WTC11 (cell line): ENCODE data around the gene TM9SF1. TPM values are rescaled to one million over a fixed set of nuclear protein-coding genes. Genes with fewer than 3 reads are reported as not detected.

Source experiments
- ATAC-seq: fragments of 200-7000 bp; cut with Tn5 transposase; 2 replicates; pipeline ENCODE4 v1.10.0; 2021; ENCODE audit warnings: mild to moderate bottlenecking, moderate library complexity
- CTCF ChIA-PET: fragments of 300-600 bp; sonication (Branson Sonifier 250); formaldehyde crosslinking; loops from one replicate; lab custom pipeline; 2021; ENCODE audit warnings: antibody characterized with exemption; lab: Charles Lee
- POLR2A ChIA-PET: fragments of 350-600 bp; sonication (Branson Sonifier 250); formaldehyde crosslinking; loops from one replicate; lab custom pipeline; 2021; ENCODE audit warnings: antibody characterized with exemption; lab: Charles Lee
- DNase-seq: peaks from one replicate; pipeline ENCODE4 v3.0.0; 2021; ENCODE audit warnings: low spot score
- H3K27ac Mint-ChIP-seq: 2 replicates; pipeline ENCODE4 v1.8.0; 2021; ENCODE audit warnings: mixed read lengths
- H3K27me3 Mint-ChIP-seq: 2 replicates; pipeline ENCODE4 v1.8.0; 2021; ENCODE audit warnings: low read depth, mild to moderate bottlenecking, moderate library complexity, mixed read lengths
- H3K36me3 Mint-ChIP-seq: 2 replicates; pipeline ENCODE4 v1.8.0; 2021; ENCODE audit warnings: mixed read lengths
- H3K4me1 Mint-ChIP-seq: 2 replicates; pipeline ENCODE4 v1.8.0; 2022; ENCODE audit warnings: mixed read lengths
- H3K4me3 Mint-ChIP-seq: 2 replicates; pipeline ENCODE4 v1.8.0; 2021; ENCODE audit warnings: mild to moderate bottlenecking, moderate library complexity, mixed read lengths
- H3K9me3 Mint-ChIP-seq: 2 replicates; pipeline ENCODE4 v1.8.0; 2021; ENCODE audit warnings: mixed read lengths
- CREB1 ChIP-seq: sonication (generic); formaldehyde crosslinking; IDR thresholded peaks from 2 replicates; pipeline ENCODE4 v1.8.0; 2023; ENCODE audit warnings: mild to moderate bottlenecking, missing genetic modification reagents
- ETV6 ChIP-seq: sonication (generic); formaldehyde crosslinking; IDR thresholded peaks from 2 replicates; pipeline ENCODE4 v1.8.1; 2022; ENCODE audit warnings: mild to moderate bottlenecking, missing genetic modification reagents
- FOXJ3 ChIP-seq: sonication (generic); formaldehyde crosslinking; IDR thresholded peaks from 2 replicates; pipeline ENCODE4 v1.9.0; 2021; ENCODE audit warnings: missing genetic modification reagents, mild to moderate bottlenecking, borderline replicate concordance
- FOXK1 ChIP-seq: sonication (generic); formaldehyde crosslinking; IDR thresholded peaks from 2 replicates; pipeline ENCODE4 v1.8.0; 2022; ENCODE audit warnings: mild to moderate bottlenecking, moderate library complexity, missing genetic modification reagents
- HMGA2 ChIP-seq: fragments of 250-450 bp; sonication (Bioruptor Pico); IDR thresholded peaks from 2 replicates; pipeline ENCODE4 v1.4.0; 2021; ENCODE audit warnings: mild to moderate bottlenecking, moderate library complexity
- KAT7 ChIP-seq: sonication (generic); formaldehyde crosslinking; IDR thresholded peaks from 2 replicates; pipeline ENCODE4 v1.8.1; 2023; ENCODE audit warnings: missing genetic modification reagents, mild to moderate bottlenecking, borderline replicate concordance
- MXD4 ChIP-seq: fragments of 250-450 bp; sonication (Bioruptor Pico); IDR thresholded peaks from 2 replicates; pipeline ENCODE4 v1.8.0; 2021; ENCODE audit warnings: mild to moderate bottlenecking, moderate library complexity, borderline replicate concordance
- NR1H2 ChIP-seq: sonication (generic); formaldehyde crosslinking; IDR thresholded peaks from 2 replicates; pipeline ENCODE4 v1.9.0; 2021; ENCODE audit warnings: mild to moderate bottlenecking, moderate library complexity, missing genetic modification reagents
- NR2C2 ChIP-seq: sonication (generic); formaldehyde crosslinking; IDR thresholded peaks from 2 replicates; pipeline ENCODE4 v1.8.0; 2022; ENCODE audit warnings: mild to moderate bottlenecking, missing genetic modification reagents
- OVOL2 ChIP-seq: fragments of 250-450 bp; sonication (Bioruptor Pico); IDR thresholded peaks from 2 replicates; pipeline ENCODE4 v1.9.0; 2021; ENCODE audit warnings: mild to moderate bottlenecking, borderline replicate concordance
- TEAD4 ChIP-seq: sonication (generic); formaldehyde crosslinking; IDR thresholded peaks from 2 replicates; pipeline ENCODE4 v1.8.0; 2022; ENCODE audit warnings: mild to moderate bottlenecking, missing genetic modification reagents
- total RNA-seq: library from RNA; stranded (reverse); gene quantifications from 3 replicates; pipeline ENCODE4 v1.2.3, GENCODE V29; 2021
- TF ChIP-seq, protein P1 (sequence below): sonication (generic); formaldehyde crosslinking; IDR thresholded peaks from 2 replicates; pipeline ENCODE4 v1.8.1; 2023; ENCODE audit warnings: mild to moderate bottlenecking, missing genetic modification reagents, moderate library complexity
- TF ChIP-seq, protein P2 (sequence below): sonication (generic); formaldehyde crosslinking; IDR thresholded peaks from 2 replicates; pipeline ENCODE4 v1.8.1; 2023; ENCODE audit warnings: mild to moderate bottlenecking, moderate library complexity, missing genetic modification reagents
- TF ChIP-seq, protein P3 (sequence below): sonication (generic); formaldehyde crosslinking; IDR thresholded peaks from 2 replicates; pipeline ENCODE4 v1.8.1; 2023; ENCODE audit warnings: mild to moderate bottlenecking, missing genetic modification reagents, borderline replicate concordance
- TF ChIP-seq, protein P4 (sequence below): sonication (generic); formaldehyde crosslinking; IDR thresholded peaks from 2 replicates; pipeline ENCODE4 v1.8.1; 2022; ENCODE audit warnings: low read depth, missing genetic modification reagents, borderline replicate concordance
- TF ChIP-seq, protein P5 (sequence below): sonication (generic); formaldehyde crosslinking; IDR thresholded peaks from 2 replicates; pipeline ENCODE4 v1.8.1; 2023; ENCODE audit warnings: mild to moderate bottlenecking, missing genetic modification reagents

TM9SF1 gene
- total RNA-seq, 1 experiment from 2014 or later = 27.9 TPM

DNA sequence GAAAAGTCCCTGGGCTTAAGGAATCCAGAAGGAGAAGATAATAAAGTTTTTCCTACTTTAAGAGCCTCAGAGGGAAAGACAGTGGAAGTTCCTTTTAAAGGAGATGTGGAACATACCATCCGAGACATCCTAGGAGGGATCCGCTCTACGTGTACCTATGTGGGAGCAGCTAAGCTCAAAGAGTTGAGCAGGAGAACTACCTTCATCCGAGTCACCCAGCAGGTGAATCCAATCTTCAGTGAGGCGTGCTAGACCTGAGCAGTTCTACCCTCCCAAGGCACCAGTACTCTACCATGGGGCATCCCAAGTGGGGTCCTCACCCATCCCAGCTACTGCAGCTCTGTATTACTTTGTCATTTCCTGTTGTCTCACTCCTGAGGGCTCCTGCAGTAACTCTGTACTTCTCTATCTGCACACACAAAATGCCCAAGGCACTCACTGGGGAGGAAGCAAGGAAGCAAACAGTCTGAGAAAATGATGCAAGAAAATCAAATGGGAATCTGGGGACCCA lies 43.3 kb upstream of the TM9SF1 start:
- no peak overlapping the region for H3K4me3 Mint-ChIP-seq
- ATAC-seq = no peak
- POLR2A ChIA-PET = interaction anchor here (1.1 kb wide), 1 partner anchor 61 kb away, joined by 4 read pairs; the partner anchor contains the start of genes DHRS1 and NOP9
- no peak overlapping the region for H3K27ac Mint-ChIP-seq
- no peaks in the 10 kb centered on the region for H3K9me3 Mint-ChIP-seq
- peaks cover 55% of the 10 kb centered on the region for H3K36me3 Mint-ChIP-seq
- no peaks in the 10 kb centered on the region; the same call in 1 of the 2 replicates for H3K27me3 Mint-ChIP-seq
- TF ChIP-seq, protein P1, sequence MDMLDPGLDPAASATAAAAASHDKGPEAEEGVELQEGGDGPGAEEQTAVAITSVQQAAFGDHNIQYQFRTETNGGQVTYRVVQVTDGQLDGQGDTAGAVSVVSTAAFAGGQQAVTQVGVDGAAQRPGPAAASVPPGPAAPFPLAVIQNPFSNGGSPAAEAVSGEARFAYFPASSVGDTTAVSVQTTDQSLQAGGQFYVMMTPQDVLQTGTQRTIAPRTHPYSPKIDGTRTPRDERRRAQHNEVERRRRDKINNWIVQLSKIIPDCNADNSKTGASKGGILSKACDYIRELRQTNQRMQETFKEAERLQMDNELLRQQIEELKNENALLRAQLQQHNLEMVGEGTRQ (CRISPR knock-in tag) = no peak
- no peak for TF ChIP-seq NR2C2 (CRISPR knock-in tag)
- TF ChIP-seq, protein P2, sequence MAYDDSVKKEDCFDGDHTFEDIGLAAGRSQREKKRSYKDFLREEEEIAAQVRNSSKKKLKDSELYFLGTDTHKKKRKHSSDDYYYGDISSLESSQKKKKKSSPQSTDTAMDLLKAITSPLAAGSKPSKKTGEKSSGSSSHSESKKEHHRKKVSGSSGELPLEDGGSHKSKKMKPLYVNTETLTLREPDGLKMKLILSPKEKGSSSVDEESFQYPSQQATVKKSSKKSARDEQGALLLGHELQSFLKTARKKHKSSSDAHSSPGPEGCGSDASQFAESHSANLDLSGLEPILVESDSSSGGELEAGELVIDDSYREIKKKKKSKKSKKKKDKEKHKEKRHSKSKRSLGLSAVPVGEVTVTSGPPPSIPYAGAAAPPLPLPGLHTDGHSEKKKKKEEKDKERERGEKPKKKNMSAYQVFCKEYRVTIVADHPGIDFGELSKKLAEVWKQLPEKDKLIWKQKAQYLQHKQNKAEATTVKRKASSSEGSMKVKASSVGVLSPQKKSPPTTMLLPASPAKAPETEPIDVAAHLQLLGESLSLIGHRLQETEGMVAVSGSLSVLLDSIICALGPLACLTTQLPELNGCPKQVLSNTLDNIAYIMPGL = no peak
- TF ChIP-seq, protein P3, sequence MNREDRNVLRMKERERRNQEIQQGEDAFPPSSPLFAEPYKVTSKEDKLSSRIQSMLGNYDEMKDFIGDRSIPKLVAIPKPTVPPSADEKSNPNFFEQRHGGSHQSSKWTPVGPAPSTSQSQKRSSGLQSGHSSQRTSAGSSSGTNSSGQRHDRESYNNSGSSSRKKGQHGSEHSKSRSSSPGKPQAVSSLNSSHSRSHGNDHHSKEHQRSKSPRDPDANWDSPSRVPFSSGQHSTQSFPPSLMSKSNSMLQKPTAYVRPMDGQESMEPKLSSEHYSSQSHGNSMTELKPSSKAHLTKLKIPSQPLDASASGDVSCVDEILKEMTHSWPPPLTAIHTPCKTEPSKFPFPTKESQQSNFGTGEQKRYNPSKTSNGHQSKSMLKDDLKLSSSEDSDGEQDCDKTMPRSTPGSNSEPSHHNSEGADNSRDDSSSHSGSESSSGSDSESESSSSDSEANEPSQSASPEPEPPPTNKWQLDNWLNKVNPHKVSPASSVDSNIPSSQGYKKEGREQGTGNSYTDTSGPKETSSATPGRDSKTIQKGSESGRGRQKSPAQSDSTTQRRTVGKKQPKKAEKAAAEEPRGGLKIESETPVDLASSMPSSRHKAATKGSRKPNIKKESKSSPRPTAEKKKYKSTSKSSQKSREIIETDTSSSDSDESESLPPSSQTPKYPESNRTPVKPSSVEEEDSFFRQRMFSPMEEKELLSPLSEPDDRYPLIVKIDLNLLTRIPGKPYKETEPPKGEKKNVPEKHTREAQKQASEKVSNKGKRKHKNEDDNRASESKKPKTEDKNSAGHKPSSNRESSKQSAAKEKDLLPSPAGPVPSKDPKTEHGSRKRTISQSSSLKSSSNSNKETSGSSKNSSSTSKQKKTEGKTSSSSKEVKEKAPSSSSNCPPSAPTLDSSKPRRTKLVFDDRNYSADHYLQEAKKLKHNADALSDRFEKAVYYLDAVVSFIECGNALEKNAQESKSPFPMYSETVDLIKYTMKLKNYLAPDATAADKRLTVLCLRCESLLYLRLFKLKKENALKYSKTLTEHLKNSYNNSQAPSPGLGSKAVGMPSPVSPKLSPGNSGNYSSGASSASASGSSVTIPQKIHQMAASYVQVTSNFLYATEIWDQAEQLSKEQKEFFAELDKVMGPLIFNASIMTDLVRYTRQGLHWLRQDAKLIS (CRISPR knock-in tag) = no peak
- no peak for TF ChIP-seq OVOL2 (CRISPR knock-in tag)
- TF ChIP-seq, all 79 proteins: peak for 0
- H3K4me1 Mint-ChIP-seq = peaks cover 20% of the 10 kb centered on the region
- DNase-seq = no peak
- CTCF ChIA-PET = interaction anchor here (1.3 kb wide), 1 partner anchor 69 kb away, joined by 3 read pairs; the partner anchor contains the start of gene CIDEB

DNA sequence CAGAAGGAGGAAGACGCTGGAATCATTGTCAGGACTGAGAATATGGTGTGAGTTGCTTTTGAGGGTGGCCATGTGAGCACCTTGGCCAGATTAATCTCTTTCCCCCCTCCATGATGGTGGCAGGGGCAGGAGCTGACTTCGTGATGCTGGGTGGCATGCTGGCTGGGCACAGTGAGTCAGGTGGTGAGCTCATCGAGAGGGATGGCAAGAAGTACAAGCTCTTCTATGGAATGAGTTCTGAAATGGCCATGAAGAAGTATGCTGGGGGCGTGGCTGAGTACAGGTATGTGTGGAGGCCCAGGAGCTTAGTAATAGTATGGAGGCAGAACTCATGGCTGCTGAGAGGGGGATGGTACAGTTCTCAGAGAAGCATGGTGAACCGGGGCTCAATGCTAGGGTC lies 42.9 kb upstream of the TM9SF1 start:
- no peaks in the 10 kb centered on the region for H3K27me3 Mint-ChIP-seq
- ChIA-PET POLR2A (interaction anchor here (1.1 kb wide), 1 partner anchor 62 kb away, joined by 4 read pairs; the partner anchor contains the start of genes DHRS1 and NOP9), CTCF (interaction anchor here (1.3 kb wide), 1 partner anchor 70 kb away, joined by 3 read pairs; the partner anchor contains the start of gene CIDEB)
- H3K4me1 Mint-ChIP-seq = peaks cover 21% of the 10 kb centered on the region
- DNase-seq (no peak), ATAC-seq (no peak)
- TF ChIP-seq, protein P4, sequence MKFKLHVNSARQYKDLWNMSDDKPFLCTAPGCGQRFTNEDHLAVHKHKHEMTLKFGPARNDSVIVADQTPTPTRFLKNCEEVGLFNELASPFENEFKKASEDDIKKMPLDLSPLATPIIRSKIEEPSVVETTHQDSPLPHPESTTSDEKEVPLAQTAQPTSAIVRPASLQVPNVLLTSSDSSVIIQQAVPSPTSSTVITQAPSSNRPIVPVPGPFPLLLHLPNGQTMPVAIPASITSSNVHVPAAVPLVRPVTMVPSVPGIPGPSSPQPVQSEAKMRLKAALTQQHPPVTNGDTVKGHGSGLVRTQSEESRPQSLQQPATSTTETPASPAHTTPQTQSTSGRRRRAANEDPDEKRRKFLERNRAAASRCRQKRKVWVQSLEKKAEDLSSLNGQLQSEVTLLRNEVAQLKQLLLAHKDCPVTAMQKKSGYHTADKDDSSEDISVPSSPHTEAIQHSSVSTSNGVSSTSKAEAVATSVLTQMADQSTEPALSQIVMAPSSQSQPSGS (CRISPR knock-in tag) = no peak
- TF ChIP-seq NR1H2 (CRISPR knock-in tag) (no peak), ETV6 (no peak)
- no peak overlapping the region for H3K27ac Mint-ChIP-seq
- peaks cover 55% of the 10 kb centered on the region for H3K36me3 Mint-ChIP-seq
- H3K4me3 Mint-ChIP-seq = no peak overlapping the region
- H3K9me3 Mint-ChIP-seq = no peaks in the 10 kb centered on the region

DNA sequence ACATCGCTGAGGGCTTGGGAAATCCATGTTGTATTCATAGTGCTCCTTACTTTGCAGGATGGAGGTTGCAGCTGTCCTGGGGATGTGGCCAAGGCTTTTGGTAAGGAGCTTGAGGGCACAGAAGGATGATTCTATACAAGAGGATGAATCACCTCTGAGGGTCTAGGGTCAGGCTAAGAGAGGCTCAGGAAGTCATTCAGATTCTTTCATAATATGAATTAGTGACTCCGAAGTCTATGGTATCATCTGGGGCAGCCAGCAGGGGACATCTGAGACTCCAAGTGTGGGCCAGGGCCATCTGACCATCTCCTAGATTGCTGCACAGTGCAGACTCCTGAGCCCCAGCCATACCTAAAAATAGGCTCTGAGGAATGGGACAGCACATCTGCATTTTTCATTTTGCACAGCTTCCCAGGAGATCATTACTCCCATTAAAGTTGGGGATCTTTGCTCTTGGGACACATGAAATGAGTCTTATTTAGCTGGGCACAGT lies 42.3 kb upstream of the TM9SF1 start:
- no peaks in the 10 kb centered on the region for H3K9me3 Mint-ChIP-seq
- H3K36me3 Mint-ChIP-seq = peaks cover 55% of the 10 kb centered on the region
- POLR2A ChIA-PET = no interaction called here
- no peak overlapping the region for H3K27ac Mint-ChIP-seq
- DNase-seq = no peak
- H3K4me3 Mint-ChIP-seq = no peak overlapping the region
- H3K4me1 Mint-ChIP-seq = peaks cover 20% of the 10 kb centered on the region
- CTCF ChIA-PET = no interaction called here
- no peaks in the 10 kb centered on the region for H3K27me3 Mint-ChIP-seq
- no peak for ATAC-seq
- TF ChIP-seq FOXJ3 (CRISPR knock-in tag) (no peak), FOXK1 (CRISPR knock-in tag) (no peak), HMGA2 (CRISPR knock-in tag) (no peak), TEAD4 (no peak), KAT7 (CRISPR knock-in tag) (no peak), CREB1 (no peak), MXD4 (CRISPR knock-in tag) (no peak)
- TF ChIP-seq, protein P5, sequence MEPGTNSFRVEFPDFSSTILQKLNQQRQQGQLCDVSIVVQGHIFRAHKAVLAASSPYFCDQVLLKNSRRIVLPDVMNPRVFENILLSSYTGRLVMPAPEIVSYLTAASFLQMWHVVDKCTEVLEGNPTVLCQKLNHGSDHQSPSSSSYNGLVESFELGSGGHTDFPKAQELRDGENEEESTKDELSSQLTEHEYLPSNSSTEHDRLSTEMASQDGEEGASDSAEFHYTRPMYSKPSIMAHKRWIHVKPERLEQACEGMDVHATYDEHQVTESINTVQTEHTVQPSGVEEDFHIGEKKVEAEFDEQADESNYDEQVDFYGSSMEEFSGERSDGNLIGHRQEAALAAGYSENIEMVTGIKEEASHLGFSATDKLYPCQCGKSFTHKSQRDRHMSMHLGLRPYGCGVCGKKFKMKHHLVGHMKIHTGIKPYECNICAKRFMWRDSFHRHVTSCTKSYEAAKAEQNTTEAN = no peak
- TF ChIP-seq, protein P2 = no peak
